Neural crest cell (in vitro differentiated cells): ENCODE data around the gene NOTUM. TPM values are rescaled to one million over a fixed set of nuclear protein-coding genes. Genes with fewer than 3 reads are reported as not detected.
A peak's percentile ranks its signal among the peaks of the same experiment; 100 is the strongest.

Source experiments
- DNase-seq: peaks from one replicate; pipeline ENCODE4 v3.0.0; 2021; ENCODE audit warnings: low read depth, mixed read lengths, low spot score
- H3K27ac Mint-ChIP-seq: one replicate; pipeline ENCODE4 v1.8.0; 2021; ENCODE audit warnings: mild to moderate bottlenecking, mixed read lengths; ENCODE audit not compliant: unreplicated experiment
- H3K27me3 Mint-ChIP-seq: 2 replicates; pipeline ENCODE4 v1.8.0; 2021; ENCODE audit warnings: low read depth, mild to moderate bottlenecking, mixed read lengths
- H3K36me3 Mint-ChIP-seq: 2 replicates; pipeline ENCODE4 v1.8.0; 2021; ENCODE audit warnings: low read depth, mild to moderate bottlenecking, mixed read lengths
- H3K4me1 Mint-ChIP-seq: 2 replicates; pipeline ENCODE4 v1.8.0; 2021; ENCODE audit warnings: mixed read lengths
- H3K4me3 Mint-ChIP-seq: one replicate; pipeline ENCODE4 v1.8.0; 2021; ENCODE audit warnings: mild to moderate bottlenecking, mixed read lengths
- H3K9me3 Mint-ChIP-seq: 2 replicates; pipeline ENCODE4 v1.8.0; 2021; ENCODE audit warnings: mixed read lengths
- total RNA-seq: library from RNA; stranded (reverse); gene quantifications from 2 replicates; pipeline ENCODE4 v1.2.1, GENCODE V29; 2021
- TF ChIP-seq, protein P1 (sequence below): fragments of 200-600 bp; sonication (generic); conservative IDR thresholded peaks from 2 replicates; pipeline ENCODE4 v1.5.0; 2021; ENCODE audit warnings: antibody characterized with exemption, mild to moderate bottlenecking

Gene NOTUM
- total RNA-seq, 1 donor from 2014 or later = 6.3 TPM

DNA sequence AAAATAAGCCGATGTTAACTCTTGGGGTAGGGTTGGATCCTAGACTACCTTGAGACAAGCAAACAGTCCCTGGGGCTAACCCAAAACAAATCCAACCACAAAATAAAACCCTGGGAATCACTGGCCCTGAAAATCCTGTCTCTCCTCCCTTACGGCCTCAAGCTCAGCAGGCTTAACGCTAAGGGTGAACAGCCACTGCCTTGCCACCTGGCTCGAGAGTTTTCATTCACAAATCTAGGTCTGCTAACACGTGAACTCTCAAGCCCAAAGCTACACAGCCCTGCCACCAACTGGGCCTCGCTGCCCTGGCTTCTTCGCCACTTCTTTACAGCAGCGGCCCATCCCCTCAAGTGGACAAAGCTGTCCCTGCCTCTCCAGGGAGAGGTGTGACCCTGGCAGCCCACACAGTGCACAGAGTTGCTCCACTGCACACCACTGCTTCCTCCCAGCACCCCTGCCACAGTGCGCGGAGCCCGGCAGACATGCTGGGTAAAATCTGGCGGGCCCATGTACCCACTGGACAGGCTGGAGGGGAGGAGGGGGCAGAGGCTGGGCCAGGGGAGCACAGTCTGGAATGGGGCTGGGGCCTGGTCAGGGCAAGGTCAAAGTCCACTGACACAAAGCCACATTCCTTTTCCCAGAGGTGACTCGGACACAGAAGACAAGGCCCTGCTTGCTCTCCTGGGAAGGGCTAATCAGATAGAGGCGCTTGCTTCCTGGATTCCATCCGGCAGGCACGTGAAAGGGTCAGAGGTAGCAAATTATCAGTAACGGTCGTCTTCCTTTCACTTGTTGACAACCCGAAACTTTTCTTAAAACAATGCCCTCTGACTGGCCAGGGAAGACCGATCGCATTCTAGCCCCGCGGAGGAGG is 50.8 kb downstream of the NOTUM start:
- DNase-seq = no peak
- peak overlapping the region; percentile 62 for H3K27ac Mint-ChIP-seq

DNA sequence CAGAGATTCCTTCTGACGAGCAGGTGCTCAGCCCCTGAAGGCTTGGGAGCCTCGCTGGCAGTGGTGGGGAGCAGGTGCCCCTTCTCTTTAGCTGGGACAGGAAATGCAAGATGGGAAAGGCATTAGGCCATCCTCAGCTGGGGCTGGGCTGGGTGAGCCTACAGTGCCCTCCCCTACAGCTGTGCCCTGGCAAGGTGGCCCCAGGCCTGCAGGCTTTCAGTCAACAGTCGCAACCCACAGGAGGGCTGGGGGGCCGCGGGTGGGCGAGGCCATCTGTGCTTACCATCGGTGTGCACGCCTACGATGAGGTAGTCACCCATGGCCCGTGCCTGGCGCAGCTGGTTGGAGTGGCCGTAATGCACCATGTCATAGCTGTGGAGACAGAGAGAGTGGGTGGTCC is 51.8 kb downstream of the NOTUM start:
- H3K27me3 Mint-ChIP-seq = no peaks in the 10 kb centered on the region
- H3K36me3 Mint-ChIP-seq = peaks cover 7% of the 10 kb centered on the region
- peaks cover 9% of the 10 kb centered on the region for H3K4me1 Mint-ChIP-seq
- H3K9me3 Mint-ChIP-seq = no peaks in the 10 kb centered on the region
- TF ChIP-seq, protein P1, sequence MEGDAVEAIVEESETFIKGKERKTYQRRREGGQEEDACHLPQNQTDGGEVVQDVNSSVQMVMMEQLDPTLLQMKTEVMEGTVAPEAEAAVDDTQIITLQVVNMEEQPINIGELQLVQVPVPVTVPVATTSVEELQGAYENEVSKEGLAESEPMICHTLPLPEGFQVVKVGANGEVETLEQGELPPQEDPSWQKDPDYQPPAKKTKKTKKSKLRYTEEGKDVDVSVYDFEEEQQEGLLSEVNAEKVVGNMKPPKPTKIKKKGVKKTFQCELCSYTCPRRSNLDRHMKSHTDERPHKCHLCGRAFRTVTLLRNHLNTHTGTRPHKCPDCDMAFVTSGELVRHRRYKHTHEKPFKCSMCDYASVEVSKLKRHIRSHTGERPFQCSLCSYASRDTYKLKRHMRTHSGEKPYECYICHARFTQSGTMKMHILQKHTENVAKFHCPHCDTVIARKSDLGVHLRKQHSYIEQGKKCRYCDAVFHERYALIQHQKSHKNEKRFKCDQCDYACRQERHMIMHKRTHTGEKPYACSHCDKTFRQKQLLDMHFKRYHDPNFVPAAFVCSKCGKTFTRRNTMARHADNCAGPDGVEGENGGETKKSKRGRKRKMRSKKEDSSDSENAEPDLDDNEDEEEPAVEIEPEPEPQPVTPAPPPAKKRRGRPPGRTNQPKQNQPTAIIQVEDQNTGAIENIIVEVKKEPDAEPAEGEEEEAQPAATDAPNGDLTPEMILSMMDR = no peak
- no peak overlapping the region for H3K27ac Mint-ChIP-seq
- H3K4me3 Mint-ChIP-seq = peak overlapping the region; percentile 96
- no peak for DNase-seq

More for the DNA sequence above, 50.8 kb downstream of the NOTUM start:
- peaks cover 7% of the 10 kb centered on the region for H3K36me3 Mint-ChIP-seq
- no peaks in the 10 kb centered on the region for H3K9me3 Mint-ChIP-seq
- peak overlapping the region; percentile 96 for H3K4me3 Mint-ChIP-seq
- H3K4me1 Mint-ChIP-seq = peaks cover 9% of the 10 kb centered on the region
- TF ChIP-seq, protein P1 = no peak
- no peaks in the 10 kb centered on the region for H3K27me3 Mint-ChIP-seq

DNA sequence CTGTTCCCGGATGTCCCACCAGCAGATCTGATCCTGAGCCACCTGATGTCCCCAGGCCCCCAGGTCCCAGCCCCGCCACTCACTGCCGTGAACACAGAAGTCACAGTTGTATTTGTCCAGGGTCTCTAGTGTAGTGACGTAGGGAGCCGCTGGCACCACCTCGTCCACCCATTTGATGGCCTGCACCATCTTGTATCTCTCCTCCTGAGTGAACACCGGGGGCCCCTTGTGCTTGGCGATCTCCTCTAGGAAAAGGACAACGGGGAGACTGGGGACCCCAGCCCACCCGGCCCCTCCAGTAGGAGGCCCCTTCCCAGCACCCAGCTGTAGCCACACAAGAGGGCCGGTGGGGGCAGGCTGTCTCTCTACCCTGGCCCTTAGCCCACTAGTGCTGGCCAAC is 52.2 kb downstream of the NOTUM start:
- no peak overlapping the region for H3K27ac Mint-ChIP-seq
- H3K4me3 Mint-ChIP-seq = peak overlapping the region; percentile 41
- H3K4me1 Mint-ChIP-seq = peaks cover 9% of the 10 kb centered on the region
- TF ChIP-seq, protein P1 = no peak
- DNase-seq = no peak
- no peaks in the 10 kb centered on the region for H3K9me3 Mint-ChIP-seq
- peaks cover 7% of the 10 kb centered on the region for H3K36me3 Mint-ChIP-seq
- no peaks in the 10 kb centered on the region for H3K27me3 Mint-ChIP-seq

DNA sequence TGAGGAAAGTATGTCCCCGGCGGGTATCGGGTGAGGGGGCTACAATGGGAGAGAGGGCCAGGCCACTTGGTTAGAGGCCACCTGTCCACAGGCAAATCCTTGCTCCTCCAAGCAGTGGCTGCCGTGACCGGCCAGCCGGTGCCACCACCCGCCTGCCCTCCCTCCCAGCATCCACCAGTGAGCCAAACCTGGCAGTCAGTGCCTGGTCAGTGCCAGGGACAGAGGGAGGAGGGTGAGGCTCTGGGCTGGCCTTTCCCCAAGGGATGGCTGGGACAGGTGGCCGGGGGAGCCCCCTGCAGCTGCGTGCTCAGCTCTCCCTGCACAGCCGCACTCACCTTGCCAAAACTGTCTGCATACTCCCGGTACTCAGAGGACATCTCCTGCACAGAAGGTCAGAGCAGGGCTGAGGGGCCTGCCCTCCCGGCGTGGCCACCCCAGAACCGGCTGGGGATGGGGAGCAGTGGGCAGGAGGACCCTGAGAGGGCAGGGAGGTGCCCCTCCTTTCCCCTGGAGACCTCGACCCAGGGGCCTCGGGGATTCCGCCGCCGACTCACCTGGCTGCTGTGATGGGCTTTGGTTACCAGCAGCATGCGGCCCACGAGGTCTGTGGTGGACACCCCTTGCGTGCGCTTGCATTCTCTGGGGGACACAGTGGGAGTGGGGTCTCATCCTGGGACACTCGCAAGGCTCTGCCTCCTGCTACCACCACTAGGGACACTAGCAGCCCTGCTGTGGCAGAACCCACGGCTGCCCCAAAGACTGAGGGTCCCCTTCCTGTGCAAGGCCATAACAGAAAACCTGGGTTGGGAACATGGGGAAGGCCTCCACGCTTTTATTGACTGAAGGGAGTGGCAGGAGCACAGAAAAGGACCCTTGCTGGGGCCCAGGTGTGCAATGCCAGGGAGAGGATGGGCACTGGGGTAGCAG is 53.5 kb downstream of the NOTUM start:
- peaks cover 4% of the 10 kb centered on the region for H3K27me3 Mint-ChIP-seq
- TF ChIP-seq, protein P1 = no peak
- no peaks in the 10 kb centered on the region for H3K9me3 Mint-ChIP-seq

DNA sequence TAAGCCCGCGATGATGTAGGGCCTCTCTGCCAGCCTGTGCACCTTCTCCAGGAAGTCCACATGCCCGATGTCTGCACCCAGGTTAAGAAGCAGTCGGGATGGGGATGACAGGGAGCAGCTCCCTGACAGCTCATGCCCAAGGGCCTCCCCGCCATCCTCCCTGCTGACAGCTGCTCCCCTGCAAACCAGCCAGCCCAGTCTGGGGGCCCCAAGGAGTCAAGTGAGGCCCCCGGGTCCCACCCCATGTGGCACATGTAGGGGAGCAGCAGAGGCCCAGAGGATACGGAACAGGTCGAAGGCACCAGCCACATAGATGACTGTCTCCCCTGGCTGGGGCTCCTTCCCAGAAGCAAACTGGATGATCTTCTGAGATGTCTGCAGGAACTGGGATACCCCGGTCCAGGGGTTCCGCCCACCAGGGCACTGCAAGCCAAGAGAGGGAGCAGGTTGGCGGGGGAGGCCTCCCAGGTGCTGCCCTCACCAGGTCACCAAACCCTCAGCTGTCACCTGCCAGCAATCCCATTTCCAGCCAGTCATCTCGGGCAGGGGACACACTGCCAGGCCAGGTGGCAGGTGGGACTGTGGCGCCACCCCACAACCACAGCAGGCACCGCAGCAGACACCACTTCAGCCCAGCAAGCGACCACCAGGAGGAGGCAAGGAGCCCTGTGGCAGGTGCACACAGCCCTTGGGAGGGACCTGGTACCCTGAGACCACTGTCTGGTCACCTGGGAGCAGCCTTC is 54.3 kb downstream of the NOTUM start:
- no peak for DNase-seq
- H3K27ac Mint-ChIP-seq = no peak overlapping the region
- H3K9me3 Mint-ChIP-seq = no peaks in the 10 kb centered on the region
- peaks cover 9% of the 10 kb centered on the region for H3K4me1 Mint-ChIP-seq
- peaks cover 4% of the 10 kb centered on the region for H3K27me3 Mint-ChIP-seq
- TF ChIP-seq, protein P1 = no peak
- H3K4me3 Mint-ChIP-seq = peak overlapping the region; percentile 44
- no peaks in the 10 kb centered on the region for H3K36me3 Mint-ChIP-seq

More for the DNA sequence above, 53.5 kb downstream of the NOTUM start:
- H3K36me3 Mint-ChIP-seq = no peaks in the 10 kb centered on the region
- DNase-seq = no peak
- peak overlapping the region; percentile 41 for H3K4me3 Mint-ChIP-seq
- H3K27ac Mint-ChIP-seq = no peak overlapping the region
- H3K4me1 Mint-ChIP-seq = peaks cover 9% of the 10 kb centered on the region
